Right cardiac atrium (tissue), 5 donors: Measurements from ENCODE around the gene SUSD5. TPM values are rescaled to one million over a fixed set of nuclear protein-coding genes. Genes with fewer than 3 reads are reported as not detected.

Experiments
- ATAC-seq, 2 donors: fragments of 200-7000 bp; cut with Tn5 transposase; one replicate each; pipeline versions ENCODE4 v1.8.0 to v1.9.1; 2020; ENCODE audit warnings: moderate library complexity in 2 of 2, mild to moderate bottlenecking in 1 of 2
- DNase-seq, 3 donors: peaks; one replicate each; pipeline ENCODE4 v3.0.0-alpha.2; 2020
- H3K27ac ChIP-seq: one replicate; pipeline ENCODE4 v1.5.1; 2013; ENCODE audit warnings: mild to moderate bottlenecking, low read length, control low read depth, moderate library complexity
- H3K27me3 ChIP-seq: one replicate; pipeline ENCODE4 v1.6.1; 2013; ENCODE audit not compliant: control insufficient read depth, insufficient read depth
- H3K4me1 ChIP-seq: one replicate; pipeline ENCODE4 v1.6.1; 2013; ENCODE audit warnings: low read length; ENCODE audit not compliant: control insufficient read depth, insufficient read depth
- H3K4me3 ChIP-seq: one replicate; pipeline ENCODE4 v1.5.1; 2013; ENCODE audit warnings: low read length, control low read depth
- H3K9me3 ChIP-seq: one replicate; pipeline ENCODE4 v1.6.1; 2013; ENCODE audit warnings: low read length; ENCODE audit not compliant: control insufficient read depth
- WGBS: extraction: QIAGEN DNeasy Blood & Tissue Kit; methylation state at CpG from one replicate; pipeline ENCODE4 v1.1.7; 2013; 5-methylcytosine and 5-hydroxymethylcytosine counted together
- intact Hi-C, 4 donors: fragments of 100-400 bp; cut with DNase I; formaldehyde crosslinking; loops; one replicate each; pipeline versions ENCODE4 v1.11.0 to v1.14.0; 2022 to 2023
- polyA plus RNA-seq: library from polyadenylated mRNA; stranded (reverse); fragments of 200-250 nt; gene quantifications from one replicate; pipeline ENCODE4 v1.2.3, GENCODE V29; 2013
- total RNA-seq, 4 donors: library from RNA; stranded (reverse); fragmentation: NEBNext Ultra II Directional; extraction: Animal tissue kit (Norgen Biotek cat#: 25700); gene quantifications; one replicate each; pipeline ENCODE4 v1.2.1, GENCODE V29; 2021
- donor health status: healthy with polysubstance abuse.
- donor health status: DM: no; HTN: yes; CAD: no.
- donor health status: DM: no; HTN: no; CAD: no.
- donor health status: DM: no; HTN: yes; CAD: no; lungs with severe emphysema.
- donor health status: DM: yes; HTN: yes; CAD: no.

Gene SUSD5
- total and polyA plus RNA-seq, 5 donors = 0.53 to 10.0 (median 1.3) TPM

- ATAC-seq = no peak
- 65% methylated on average over 4 of the region's 4 CpGs for WGBS
- H3K27me3 ChIP-seq = no peaks in the 10 kb centered on the region
- no peaks in the 10 kb centered on the region for H3K9me3 ChIP-seq
- intact Hi-C loops = loop anchor here (5.0 to 10.0 kb wide), 2 partner anchors 91 to 238 kb away; no protein-coding TSS in a partner anchor
- H3K27ac ChIP-seq = no peak overlapping the region
- no peaks in the 10 kb centered on the region for H3K4me1 ChIP-seq
- H3K4me3 ChIP-seq = no peak overlapping the region
- DNase-seq = no peak
Measured at GRCh38 chr3:33134026-33134625, 84.5 kb downstream of the SUSD5 start.

- no peak overlapping the region for H3K27ac ChIP-seq
- DNase-seq (no peak), ATAC-seq (peak; percentile 26 to 31)
- no peaks in the 10 kb centered on the region for H3K9me3 ChIP-seq
- 94% methylated on average over 1 of the region's 1 CpG for WGBS
- no peaks in the 10 kb centered on the region for H3K4me1 ChIP-seq
- intact Hi-C loops = loop anchor here (2.0 to 10.0 kb wide), 3 partner anchors 93 to 241 kb away; no protein-coding TSS in a partner anchor
- no peak overlapping the region for H3K4me3 ChIP-seq
- H3K27me3 ChIP-seq = no peaks in the 10 kb centered on the region
Measured at GRCh38 chr3:33132019-33132360, 86.6 kb downstream of the SUSD5 start.

- WGBS = 16% methylated on average over 6 of the region's 6 CpGs
Measured at GRCh38 chr3:33131331-33132018, 87.1 kb downstream of the SUSD5 start.

GRCh38 chr3:33130144-33130543 lies 88.5 kb downstream of the SUSD5 start:
- Histone ChIP-seq H3K27ac (no peak overlapping the region), H3K27me3 (no peaks in the 10 kb centered on the region), H3K4me1 (no peaks in the 10 kb centered on the region), H3K9me3 (no peaks in the 10 kb centered on the region), H3K4me3 (no peak overlapping the region)
- DNase-seq = no peak
- intact Hi-C loops = loop anchor here (5.0 to 10.0 kb wide), 2 partner anchors 95 to 242 kb away; no protein-coding TSS in a partner anchor
- ATAC-seq = no peak
- 65% methylated on average over 2 of the region's 2 CpGs for WGBS

More at GRCh38 chr3:33131331-33132018, 87.1 kb downstream of the SUSD5 start:
- ATAC-seq (peak; percentile 75 to 79), DNase-seq (no peak)
- Histone ChIP-seq H3K27ac (no peak overlapping the region), H3K4me3 (no peak overlapping the region), H3K4me1 (no peaks in the 10 kb centered on the region), H3K9me3 (no peaks in the 10 kb centered on the region), H3K27me3 (no peaks in the 10 kb centered on the region)
- intact Hi-C loops = loop anchor here (2.0 to 10.0 kb wide), 3 partner anchors 93 to 241 kb away; no protein-coding TSS in a partner anchor

GRCh38 chr3:33128706-33129105 lies 89.9 kb downstream of the SUSD5 start:
- Histone ChIP-seq H3K27ac (no peak overlapping the region), H3K27me3 (no peaks in the 10 kb centered on the region), H3K4me3 (no peak overlapping the region), H3K4me1 (no peaks in the 10 kb centered on the region), H3K9me3 (no peaks in the 10 kb centered on the region)
- intact Hi-C loops = no loop called here
- WGBS = 67% methylated on average over 1 of the region's 1 CpG
- no peak for DNase-seq
- no peak for ATAC-seq

- ATAC-seq (no peak), DNase-seq (no peak)
- Histone ChIP-seq H3K4me1 (no peaks in the 10 kb centered on the region), H3K9me3 (no peaks in the 10 kb centered on the region), H3K4me3 (no peak overlapping the region), H3K27ac (no peak overlapping the region), H3K27me3 (no peaks in the 10 kb centered on the region)
- WGBS = 92% methylated on average over 3 of the region's 3 CpGs
- intact Hi-C loops = no loop called here
Measured at GRCh38 chr3:33125840-33126239, 92.8 kb downstream of the SUSD5 start.

GRCh38 chr3:33124638-33125037 lies 94.0 kb downstream of the SUSD5 start:
- no peak overlapping the region for H3K27ac ChIP-seq
- no peak overlapping the region for H3K4me3 ChIP-seq
- H3K27me3 ChIP-seq = no peaks in the 10 kb centered on the region
- H3K4me1 ChIP-seq = no peaks in the 10 kb centered on the region
- 68% methylated on average over 1 of the region's 1 CpG for WGBS
- no peak for DNase-seq
- H3K9me3 ChIP-seq = no peaks in the 10 kb centered on the region
- no peak for ATAC-seq
- intact Hi-C loops = no loop called here

GRCh38 chr3:33122991-33123390 lies 95.6 kb downstream of the SUSD5 start:
- no peak for ATAC-seq
- no peak for DNase-seq
- intact Hi-C loops = no loop called here
- Histone ChIP-seq H3K4me3 (no peak overlapping the region), H3K9me3 (no peaks in the 10 kb centered on the region), H3K27me3 (no peaks in the 10 kb centered on the region), H3K4me1 (peaks cover 2% of the 10 kb centered on the region), H3K27ac (no peak overlapping the region)
- WGBS = 89% methylated on average over 5 of the region's 5 CpGs

GRCh38 chr3:33119891-33120290 lies 98.7 kb downstream of the SUSD5 start:
- Histone ChIP-seq H3K4me1 (peaks cover 4% of the 10 kb centered on the region), H3K27me3 (no peaks in the 10 kb centered on the region), H3K27ac (peak overlapping the region; percentile 24), H3K4me3 (no peak overlapping the region), H3K9me3 (no peaks in the 10 kb centered on the region)
- 45% methylated on average over 3 of the region's 3 CpGs for WGBS
- DNase-seq = peak; percentile 50 to 70 (median 68)
- ATAC-seq = peak; percentile 32 to 47
- intact Hi-C loops = no loop called here

- DNase-seq (no peak), ATAC-seq (no peak)
- H3K9me3 ChIP-seq = no peaks in the 10 kb centered on the region
- H3K27ac ChIP-seq = no peak overlapping the region
- intact Hi-C loops = no loop called here
- no peaks in the 10 kb centered on the region for H3K27me3 ChIP-seq
- WGBS = 94% methylated on average over 3 of the region's 3 CpGs
- peaks cover 5% of the 10 kb centered on the region for H3K4me1 ChIP-seq
- H3K4me3 ChIP-seq = no peak overlapping the region
Measured at GRCh38 chr3:33117461-33117860, 101.1 kb downstream of the SUSD5 start.

GRCh38 chr3:33115024-33115768 lies 103.4 kb downstream of the SUSD5 start:
- intact Hi-C loops = no loop called here
- Histone ChIP-seq H3K4me1 (peaks cover 5% of the 10 kb centered on the region), H3K4me3 (peak overlapping the region; percentile 54), H3K9me3 (no peaks in the 10 kb centered on the region), H3K27ac (peak overlapping the region; percentile 76), H3K27me3 (no peaks in the 10 kb centered on the region)
- ATAC-seq = peak; percentile 73 to 82
- peak; percentile 75 to 79 (median 77) for DNase-seq
- 44% methylated on average over 13 of the region's 13 CpGs for WGBS
